Loucy (cell line): ENCODE data around the gene SLC10A3.

Experiments
- CTCF ChIP-seq: fragments of 200-600 bp; sonication (generic); conservative IDR thresholded peaks from 2 replicates; pipeline ENCODE4 v1.5.1; 2014; ENCODE audit warnings: mild to moderate bottlenecking, antibody characterized with exemption, low read length
- EZH2phosphoT487 ChIP-seq: fragments of 200-600 bp; IDR thresholded peaks from 2 replicates; pipeline ENCODE4 v1.6.1; 2018; ENCODE audit warnings: antibody characterized with exemption, mild to moderate bottlenecking, moderate library complexity, borderline replicate concordance

GRCh38 chrX:154482786-154483185, 7.6 kb downstream of the SLC10A3 start:
- TF ChIP-seq CTCF: no peak
- no peak for TF ChIP-seq EZH2phosphoT487
